GM12892 (cell line): Measurements from ENCODE around the gene CPT1B.

Experiments used
- POLR2A ChIP-seq: IDR thresholded peaks from 2 replicates; pipeline ENCODE4 v1.6.1; 2011; ENCODE audit warnings: low read depth, low read length, control low read depth
- POLR2AphosphoS5 ChIP-seq: IDR thresholded peaks from 2 replicates; pipeline ENCODE4 v1.6.1; 2011; ENCODE audit warnings: low read depth, low read length, control low read depth

- TF ChIP-seq POLR2A (no peak), POLR2AphosphoS5 (no peak)
These were observed 31.8 kb upstream of the CPT1B start for GRCh38 chr22:50610041-50610451.
